OCI-LY1 (cell line): ENCODE measurements around the gene ZFYVE28.

Experiments
- EZH2 ChIP-seq: fragments of 200-600 bp; sonication (generic), shearing (Covaris generic); IDR thresholded peaks from 2 replicates; pipeline ENCODE4 v1.8.0; 2017; ENCODE audit warnings: borderline replicate concordance, mixed run types, mild to moderate bottlenecking, antibody characterized with exemption, low read length, moderate library complexity, mixed read lengths
- TF ChIP-seq, protein P1 (sequence below): fragments of 200-600 bp; sonication (generic), shearing (Covaris generic); IDR thresholded peaks from 2 replicates; pipeline ENCODE4 v1.5.1; 2017; ENCODE audit warnings: mild to moderate bottlenecking, antibody characterized with exemption, low read length, moderate library complexity, mixed read lengths

DNA sequence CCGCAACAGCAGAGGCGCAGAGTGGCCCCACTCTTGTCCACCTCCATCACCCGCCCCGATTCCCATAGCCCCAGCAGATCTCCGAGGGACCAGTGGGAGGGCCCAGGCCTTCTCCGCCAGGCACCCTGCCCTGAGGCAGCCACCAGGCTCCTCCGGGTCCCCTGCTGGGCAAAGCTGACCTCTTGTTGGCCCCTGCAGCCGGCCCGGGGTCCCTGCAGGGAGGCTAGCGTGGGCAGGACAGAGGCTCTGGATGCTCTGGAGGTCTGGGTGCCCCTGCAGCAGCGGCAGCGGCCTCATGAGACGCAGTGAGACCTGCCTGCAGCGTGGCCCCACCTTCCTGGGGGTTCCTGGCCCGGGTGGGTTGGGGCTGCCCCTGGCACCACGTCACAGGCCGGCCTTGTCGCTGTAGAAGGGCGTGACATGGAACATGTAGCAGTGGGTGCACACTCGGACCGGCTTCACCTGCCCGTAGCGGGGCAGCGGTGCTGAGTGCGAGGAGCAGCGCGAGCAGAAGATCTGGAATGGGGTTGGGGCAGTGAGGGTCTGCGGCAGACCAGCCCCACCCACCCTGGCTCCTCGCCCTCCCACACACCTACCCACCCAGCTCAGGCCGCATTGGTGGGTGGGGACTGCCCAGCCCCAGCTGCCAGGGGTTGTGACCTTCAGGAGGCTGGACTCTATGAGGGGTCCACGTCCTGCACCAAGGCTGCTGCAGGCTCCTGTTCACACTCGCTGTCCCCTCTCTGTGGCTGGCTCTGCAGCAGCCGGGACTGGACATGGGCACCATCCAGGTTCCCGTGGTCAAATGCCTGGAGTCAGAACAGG lies 147.9 kb downstream of the ZFYVE28 start:
- TF ChIP-seq, protein P1, sequence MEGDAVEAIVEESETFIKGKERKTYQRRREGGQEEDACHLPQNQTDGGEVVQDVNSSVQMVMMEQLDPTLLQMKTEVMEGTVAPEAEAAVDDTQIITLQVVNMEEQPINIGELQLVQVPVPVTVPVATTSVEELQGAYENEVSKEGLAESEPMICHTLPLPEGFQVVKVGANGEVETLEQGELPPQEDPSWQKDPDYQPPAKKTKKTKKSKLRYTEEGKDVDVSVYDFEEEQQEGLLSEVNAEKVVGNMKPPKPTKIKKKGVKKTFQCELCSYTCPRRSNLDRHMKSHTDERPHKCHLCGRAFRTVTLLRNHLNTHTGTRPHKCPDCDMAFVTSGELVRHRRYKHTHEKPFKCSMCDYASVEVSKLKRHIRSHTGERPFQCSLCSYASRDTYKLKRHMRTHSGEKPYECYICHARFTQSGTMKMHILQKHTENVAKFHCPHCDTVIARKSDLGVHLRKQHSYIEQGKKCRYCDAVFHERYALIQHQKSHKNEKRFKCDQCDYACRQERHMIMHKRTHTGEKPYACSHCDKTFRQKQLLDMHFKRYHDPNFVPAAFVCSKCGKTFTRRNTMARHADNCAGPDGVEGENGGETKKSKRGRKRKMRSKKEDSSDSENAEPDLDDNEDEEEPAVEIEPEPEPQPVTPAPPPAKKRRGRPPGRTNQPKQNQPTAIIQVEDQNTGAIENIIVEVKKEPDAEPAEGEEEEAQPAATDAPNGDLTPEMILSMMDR: no peak
- no peak for TF ChIP-seq EZH2
